Stimulated activated CD4-positive, alpha-beta T cell treated with anti-CD3 and anti-CD28 coated beads, Interleukin-12 subunit alpha, Interleukin-12 subunit beta, amount 100 ng/mL, for 48 hours (primary cell): ENCODE measurements around the gene EHMT1.
"Not testable (repeated sequence)": the region's sequence is repeated elsewhere in the genome, so short reads cannot be mapped to it uniquely, and the experiment has no call there.

ENCODE experiments used
- DNase-seq, 3 donors: peaks; one replicate each; pipeline ENCODE4 v3.0.0-alpha.2; 2020; ENCODE audit warnings: low read depth in 2 of 3, low spot score in 1 of 3

Gene EHMT1

DNA sequence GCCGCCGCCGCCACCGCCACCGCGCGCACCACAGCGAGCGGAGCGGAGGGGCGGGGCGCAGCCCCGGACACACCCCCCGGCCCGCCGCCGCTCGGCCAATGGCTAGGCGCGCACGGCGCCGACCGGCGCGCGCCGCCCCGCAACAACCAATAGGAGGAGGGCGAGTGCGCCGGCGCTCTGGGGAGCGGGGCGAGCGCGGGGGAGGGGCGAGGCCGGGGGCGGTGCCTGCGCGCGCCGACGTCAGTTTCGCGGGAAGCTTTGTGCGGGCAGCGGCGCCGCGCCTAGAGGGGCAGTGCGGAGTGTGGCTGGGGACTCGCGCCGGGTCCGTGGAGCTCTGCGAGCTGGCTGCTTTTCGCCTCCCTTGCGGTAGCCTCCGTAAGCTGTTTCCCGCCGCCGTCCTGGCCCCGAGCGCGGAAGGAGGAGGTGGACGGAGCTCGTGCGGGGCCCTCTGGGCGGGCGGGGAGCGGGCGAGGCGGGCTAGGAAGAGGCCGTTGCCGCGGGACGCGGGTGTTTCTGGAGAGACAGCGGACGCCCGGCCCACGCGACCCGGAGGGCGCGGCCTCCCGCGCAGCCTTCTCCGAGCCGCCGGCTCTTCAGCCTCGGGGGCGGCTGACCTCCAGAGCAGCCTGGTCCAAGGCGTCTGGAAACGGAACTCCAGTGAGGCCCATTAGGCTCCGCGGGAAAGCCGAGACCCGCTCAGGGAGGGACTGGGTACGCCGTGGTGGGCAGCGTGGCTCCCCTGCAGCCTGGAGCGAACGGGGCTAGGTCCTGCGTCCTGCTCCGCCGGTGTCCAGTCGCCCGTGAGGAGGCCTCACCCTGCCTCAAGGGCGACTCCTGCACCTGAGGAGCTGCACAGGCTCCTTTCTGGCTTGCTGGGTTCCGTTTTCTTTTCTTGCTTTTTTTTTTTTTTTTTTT lies 28.1 kb upstream of the EHMT1 start, which contains the start of gene ZMYND19:
Gene ZMYND19 (minus strand): TSS at position 44 of the 915 bp plus-strand sequence. CDS start 249 bp downstream, outside the sequence.
- DNase-seq = peak; percentile 74 to 87 (median 83)

DNA sequence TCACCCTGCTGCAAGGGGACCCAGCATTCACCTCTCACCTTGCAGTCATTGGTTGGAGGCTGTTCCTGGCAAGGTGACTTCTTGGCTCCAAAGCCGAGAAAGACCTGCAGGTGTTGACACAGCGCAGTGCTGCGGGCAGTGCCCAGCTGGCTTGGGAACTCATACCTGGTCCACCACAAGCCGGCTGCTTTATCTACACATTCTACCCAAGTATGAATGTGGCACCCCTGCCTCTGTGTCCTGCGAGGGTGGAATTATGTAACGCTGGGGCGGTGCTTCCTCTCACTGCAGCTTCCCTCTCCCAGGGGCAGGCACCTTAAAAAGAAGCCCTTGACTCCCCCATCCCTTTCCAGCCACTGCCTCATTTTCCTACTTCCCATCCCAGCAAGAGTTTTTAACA lies 26.0 kb upstream of the EHMT1 start:
- DNase-seq = no peak

DNA sequence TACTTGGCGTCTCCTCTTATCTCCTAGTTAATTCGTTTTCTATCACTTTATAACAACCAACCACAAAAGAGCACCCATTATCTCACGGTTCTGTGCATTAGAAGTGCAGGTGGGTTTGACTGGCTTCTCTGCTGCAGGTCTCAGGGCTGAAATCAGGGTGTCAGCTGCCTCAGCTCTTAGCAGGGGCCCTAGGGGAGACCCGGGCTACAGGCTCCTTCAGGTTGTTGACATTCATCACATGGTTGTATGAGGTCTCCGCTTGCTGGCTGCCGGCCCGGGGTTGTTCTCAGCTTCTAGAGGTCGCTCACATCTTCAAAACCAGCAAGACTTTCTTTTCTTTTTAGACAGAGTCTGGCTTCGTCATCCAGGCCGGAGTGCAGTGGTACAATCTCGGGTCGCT lies 25.6 kb upstream of the EHMT1 start:
- DNase-seq = no peak

DNA sequence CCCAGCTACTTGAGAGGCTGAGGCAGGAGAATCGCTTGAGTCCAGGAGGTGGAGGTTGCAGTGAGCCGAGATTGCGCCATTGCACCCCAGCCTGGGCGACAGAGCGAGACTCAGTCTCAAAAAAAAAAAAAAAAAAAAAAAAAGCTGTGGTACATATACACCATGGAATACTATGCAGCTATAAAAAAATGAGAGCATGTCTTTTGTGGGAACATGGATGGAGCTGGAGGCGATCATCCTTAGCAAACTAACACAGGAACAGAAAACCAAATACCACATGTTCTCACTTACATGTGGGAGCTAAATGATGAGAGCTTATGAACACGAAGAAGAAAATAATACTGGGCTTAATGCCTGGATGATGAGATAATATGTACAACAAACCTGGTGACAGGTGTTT lies 22.2 kb upstream of the EHMT1 start:
- DNase-seq = not testable (repeated sequence)

DNA sequence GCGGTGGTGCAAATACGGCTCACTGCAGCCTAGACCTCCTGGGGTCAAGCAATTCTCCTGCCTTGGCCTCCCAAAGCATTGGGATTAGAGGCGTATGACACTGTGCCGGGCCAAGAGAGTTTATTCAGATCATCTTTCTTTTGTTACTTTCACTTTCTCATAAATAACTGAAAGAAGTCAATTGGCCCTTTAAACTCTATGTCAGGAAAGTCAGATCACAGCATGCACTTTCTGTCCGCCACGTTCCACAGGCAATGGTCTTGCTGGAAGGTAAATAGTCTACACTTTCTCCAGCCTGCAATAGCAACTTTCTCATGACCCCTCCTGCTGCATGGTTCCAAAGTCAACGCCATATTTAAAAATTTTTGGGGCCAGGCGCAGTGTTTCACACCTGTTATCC lies 19.9 kb upstream of the EHMT1 start:
- DNase-seq = no peak

DNA sequence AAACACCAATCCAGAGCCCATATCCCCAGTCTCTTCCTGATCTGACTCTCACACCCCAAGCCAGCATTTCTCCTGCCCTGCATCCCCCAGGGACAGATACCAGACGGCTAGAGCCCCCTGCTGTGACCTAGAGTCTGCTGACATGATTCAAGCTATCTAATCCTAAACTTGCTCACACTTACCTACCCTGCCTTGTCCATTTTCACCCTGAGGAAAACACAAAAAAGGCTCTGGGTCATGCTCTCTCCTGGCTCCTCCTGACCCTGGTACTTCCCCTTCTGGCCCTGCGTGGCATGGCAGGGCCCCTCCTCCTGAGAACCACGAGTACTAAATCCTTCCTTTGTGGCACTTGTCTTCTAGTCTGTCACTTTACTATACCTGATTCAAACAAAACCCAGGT lies 16.1 kb upstream of the EHMT1 start:
- DNase-seq = no peak

DNA sequence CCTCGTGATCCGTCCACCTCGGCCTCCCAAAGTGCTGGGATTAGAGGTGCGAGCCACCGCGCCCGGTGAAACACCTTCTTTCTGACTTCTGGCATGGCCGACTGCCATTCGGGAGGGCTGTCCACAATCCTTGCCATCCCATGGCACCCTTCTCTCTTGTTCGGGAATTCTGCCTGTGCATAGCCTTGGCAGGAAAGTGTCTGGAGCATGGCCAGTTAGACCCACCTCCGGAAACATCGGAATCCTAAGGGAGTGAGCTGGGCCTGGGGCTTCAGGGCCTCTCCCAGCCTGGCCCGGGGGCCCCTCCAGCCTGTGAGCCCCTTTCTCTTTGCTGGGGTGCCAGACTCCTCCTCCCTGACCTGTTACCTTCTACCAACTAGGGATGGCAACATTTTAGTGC lies 14.9 kb upstream of the EHMT1 start:
- DNase-seq = no peak

DNA sequence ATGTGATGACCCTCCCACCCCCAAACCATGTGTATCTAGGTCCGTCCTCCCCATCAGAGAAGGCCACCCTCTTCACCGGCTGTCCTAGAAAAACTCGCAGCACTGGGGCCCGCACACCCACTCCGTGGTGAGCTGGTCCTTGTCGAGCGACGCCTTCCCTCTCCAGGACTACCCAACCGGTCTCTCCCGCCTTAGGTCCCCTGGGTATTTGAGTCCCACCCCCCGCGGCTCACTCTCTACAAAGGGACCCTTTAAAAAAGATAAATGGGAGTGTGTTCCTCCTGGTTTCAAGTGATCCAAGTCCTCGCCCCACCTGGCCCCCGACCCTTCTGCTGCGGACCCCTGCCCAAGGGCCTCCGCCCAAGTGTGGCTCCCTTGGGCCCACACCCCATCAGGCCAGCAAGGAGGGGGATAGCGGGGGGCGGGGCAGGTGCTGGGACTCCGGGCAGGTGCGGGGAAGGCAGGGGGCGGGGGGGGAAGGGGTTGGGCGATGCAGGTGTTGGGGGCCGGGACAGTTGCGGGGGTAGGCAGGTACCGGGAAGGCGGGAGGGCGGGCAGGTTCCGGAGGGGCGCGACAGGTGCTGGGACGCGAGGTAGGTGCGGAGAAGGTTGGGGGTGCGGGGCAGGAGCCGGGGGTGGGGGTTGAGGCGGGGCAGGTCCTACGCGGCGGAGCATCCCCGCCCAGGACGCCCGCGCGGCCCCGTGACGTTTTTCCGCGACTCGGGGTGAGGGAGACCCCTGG lies 14.3 kb upstream of the EHMT1 start:
- DNase-seq = no peak

DNA sequence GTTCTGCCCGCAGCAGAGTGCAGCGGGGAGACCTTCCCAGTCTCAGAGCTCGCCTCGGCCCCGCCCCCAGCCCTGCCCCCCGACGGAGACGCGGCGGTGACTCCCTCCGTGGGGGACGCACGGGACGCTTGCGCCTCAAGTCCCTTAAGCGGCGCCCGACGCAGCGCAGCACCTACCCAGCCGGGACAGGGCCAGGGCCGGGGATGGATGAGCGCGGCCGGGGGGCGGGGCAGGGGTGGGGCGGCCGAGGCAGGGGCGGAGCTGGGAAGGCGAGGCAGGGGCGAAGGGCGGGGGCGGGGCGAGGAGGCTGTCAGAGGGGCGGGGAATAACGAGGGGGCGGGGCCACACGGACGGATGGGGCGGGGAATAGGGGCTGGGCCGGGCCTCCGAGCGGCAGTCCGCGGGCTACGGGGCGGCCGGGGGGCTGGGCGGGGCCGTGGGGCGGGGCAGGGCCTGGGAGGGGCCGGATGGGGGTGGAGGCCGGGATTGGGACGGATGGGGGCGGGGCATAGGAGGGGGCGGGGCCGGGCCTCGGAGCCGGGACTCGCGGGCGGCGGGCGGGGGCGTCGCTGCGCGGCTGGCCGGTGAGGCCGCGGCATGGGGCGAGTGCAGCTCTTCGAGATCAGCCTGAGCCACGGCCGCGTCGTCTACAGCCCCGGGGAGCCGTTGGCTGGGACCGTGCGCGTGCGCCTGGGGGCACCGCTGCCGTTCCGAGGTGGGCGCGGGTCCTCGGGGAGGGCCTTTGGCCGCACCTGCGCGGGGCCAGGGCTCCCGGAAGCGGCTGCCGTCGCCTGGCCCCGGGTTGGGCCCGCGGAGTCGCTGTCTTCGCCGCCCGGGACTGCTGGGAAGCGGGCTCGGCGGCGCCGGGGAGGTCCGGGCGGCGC lies 13.4 kb upstream of the EHMT1 start, which contains the start of gene ARRDC1:
Gene ARRDC1 (plus strand): TSS at position 566 of the 884 bp plus-strand sequence. CDS start 32 bp downstream, at position 598.
- DNase-seq = peak; percentile 86 to 87 (median 86)

DNA sequence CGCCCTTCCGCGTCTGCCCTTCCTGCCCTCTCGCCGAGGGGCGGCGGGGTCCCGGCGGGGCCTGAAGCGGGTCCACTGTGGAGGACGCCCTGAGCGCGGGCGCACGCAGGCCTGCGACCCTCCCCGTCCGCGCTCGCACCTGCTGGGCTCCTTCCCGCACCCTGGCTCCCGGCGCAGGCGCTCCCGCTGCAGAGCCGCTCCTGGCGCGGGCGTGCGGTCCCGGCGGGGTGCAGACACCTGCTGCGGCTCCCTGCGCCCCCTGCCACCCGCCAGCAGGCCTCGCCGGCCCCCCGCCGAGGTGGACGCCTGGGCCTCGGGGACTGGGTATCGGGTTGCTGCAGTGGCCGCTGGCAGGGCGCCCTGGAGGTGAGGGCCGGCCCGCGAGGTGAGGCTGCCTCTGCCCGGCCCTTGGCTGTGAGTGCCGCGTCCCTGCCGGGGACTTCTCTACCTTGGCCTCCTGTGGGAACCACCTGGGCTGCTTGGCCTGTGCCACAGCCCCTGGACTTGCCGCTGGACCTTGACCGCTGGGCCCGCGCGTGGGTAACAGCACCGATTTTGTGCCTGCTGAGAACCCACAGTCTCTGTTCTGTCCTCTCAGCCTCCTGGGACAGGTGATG lies 12.7 kb upstream of the EHMT1 start:
- no peak for DNase-seq

DNA sequence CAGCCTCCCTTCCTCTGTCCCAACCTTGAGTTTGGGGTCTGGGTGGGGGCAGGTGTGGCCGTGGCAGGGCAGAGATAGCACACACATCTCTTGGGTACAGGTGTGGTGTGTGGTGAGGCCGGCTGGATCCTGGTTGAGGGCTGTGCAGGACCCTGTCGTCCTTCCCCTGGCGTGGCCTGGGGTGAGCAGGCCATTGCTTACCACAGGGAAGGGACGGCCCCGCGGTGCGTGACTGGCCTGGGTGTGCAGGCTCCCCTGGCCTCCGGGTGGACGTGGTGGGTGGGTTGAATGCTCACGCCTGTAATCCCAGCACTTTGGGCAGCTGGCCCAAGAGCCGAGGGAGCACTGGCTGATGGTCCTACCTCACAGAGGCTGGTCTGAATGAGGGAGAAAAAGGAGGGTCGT lies 12.1 kb upstream of the EHMT1 start:
- no peak for DNase-seq

DNA sequence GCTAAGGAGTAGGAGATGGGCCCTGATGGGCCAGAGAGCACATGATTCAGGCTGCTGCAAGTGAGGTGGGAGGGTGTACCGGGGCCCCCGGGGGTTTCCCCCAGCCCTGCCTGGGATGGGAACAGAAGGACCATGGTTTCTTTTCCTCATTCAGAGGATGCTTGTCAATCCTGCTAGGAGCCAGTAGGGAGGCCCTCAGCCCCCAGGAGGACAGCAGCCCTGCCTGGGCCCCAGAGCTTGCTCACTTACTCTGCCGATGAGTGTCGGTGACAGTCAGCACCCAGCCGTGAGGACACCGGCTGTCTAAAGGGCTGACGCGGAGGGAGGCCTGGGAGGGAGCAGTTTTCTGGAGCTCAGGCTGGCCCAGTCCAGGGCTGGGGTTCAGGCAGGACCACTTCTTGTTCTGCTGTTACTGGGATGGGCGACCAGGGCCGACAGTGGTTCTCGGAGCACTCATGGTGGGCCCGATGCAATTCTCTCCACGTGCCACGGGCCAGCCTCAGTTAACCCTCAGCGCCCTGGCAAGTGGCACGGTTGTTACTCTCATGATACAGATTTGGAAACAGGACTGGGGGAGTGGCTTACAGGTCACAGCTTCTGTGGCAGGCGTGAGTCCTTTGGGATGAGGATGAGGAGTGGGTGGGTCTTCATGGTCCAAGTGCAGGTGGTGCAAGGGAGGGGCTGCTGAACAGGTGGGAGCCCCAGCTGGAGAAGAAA lies 11.5 kb upstream of the EHMT1 start:
- DNase-seq = no peak

DNA sequence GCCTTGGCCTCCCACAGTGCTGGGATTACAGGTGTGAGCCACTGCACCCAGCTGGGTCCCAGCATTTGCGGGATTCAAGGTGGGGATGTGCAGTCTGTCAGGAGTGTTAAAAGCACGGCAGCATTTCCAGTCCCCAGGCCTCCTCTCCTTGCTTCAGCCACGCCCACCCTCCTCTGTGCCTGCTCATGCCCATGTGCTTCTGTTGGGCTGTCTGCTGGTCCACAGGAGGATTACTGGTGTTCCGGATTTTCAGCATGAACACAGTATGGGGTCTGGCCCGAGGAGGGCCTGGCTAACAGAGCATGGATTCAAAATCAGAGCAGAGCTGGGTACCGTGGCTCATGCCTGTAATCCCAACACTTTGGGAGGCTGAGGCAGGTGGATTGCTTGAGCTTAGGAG lies 7.9 kb upstream of the EHMT1 start:
- no peak for DNase-seq

DNA sequence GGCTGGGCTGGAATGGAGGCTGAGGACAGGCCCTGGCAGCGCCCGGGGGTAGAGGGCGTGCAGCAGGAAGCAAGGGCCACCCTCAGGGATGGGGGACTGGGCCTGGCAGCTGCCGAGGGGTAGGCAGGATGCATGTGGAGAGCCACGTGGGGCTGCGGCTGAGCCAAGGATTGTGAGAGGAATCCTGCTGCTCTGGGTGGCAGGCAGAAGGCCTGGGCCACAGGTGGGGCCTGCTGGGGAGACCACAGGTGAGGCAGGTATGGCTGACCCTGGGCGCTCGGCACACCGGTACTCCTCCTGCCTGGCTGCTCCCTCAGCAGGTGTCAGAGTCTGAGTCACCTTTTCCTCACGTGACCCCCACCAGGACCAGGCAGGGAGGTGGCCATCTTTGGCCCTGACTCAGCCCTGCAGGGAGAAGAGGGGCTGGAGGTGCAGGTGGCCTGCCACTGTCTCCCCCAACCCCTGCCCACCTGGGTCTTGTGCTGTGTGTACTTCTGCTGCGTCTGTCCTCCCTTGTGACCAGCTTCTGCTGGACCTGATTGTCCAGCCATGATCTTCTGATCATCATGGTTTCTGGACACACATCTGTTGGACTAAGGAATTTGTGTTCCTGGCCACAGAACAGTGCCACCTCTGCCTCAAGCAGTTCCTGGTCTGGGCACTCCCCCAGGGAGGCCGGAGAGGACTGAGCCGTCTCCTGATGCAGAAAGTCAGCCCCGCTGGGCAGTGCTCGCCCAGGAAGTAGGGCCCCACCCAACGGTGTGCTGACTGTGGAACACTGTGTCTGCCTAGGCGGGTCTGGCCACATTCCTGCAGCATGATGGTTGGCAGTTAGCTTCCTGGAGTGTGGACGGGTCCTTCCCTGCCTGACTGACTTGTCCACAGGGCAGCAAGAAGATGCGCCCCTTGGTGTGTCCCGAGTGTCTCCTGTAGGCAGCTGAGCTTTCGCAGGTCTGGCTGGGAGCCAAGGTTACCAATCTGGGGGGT lies 6.9 kb upstream of the EHMT1 start:
- no peak for DNase-seq

DNA sequence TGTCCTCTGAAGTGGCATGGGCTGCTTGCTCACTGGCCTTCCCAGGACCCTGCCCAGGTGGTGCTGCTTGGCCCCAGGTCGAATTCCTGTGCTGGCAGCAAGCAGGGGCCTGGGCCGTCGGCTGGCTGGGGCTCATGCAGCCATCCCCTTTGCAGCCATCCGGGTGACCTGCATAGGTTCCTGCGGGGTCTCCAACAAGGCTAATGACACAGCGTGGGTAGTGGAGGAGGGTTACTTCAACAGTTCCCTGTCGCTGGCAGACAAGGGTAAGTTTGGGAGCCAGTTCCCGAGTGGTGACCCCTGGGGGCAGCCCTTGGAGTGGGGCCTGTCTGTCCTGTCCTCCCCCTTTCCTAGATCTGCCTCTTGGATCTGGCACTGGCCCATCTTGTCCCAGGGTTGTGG lies 6.1 kb upstream of the EHMT1 start:
- DNase-seq = no peak

DNA sequence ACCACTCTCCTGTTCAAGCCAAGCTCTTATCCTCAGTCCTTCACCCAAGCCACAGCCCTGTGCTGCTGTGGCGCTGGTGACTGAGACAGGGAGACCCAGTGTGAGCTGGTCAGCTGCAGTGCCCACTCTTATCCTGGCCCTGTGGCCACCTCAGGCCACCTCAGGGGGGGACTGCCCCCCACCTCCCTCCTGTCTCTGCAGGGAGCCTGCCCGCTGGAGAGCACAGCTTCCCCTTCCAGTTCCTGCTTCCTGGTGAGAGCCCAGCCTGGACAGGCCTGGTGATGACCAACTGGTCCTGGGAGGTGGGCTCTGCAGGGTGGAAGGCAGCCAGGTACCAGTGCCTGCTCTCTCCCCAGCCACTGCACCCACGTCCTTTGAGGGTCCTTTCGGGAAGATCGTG lies 5.5 kb upstream of the EHMT1 start:
- DNase-seq = no peak

DNA sequence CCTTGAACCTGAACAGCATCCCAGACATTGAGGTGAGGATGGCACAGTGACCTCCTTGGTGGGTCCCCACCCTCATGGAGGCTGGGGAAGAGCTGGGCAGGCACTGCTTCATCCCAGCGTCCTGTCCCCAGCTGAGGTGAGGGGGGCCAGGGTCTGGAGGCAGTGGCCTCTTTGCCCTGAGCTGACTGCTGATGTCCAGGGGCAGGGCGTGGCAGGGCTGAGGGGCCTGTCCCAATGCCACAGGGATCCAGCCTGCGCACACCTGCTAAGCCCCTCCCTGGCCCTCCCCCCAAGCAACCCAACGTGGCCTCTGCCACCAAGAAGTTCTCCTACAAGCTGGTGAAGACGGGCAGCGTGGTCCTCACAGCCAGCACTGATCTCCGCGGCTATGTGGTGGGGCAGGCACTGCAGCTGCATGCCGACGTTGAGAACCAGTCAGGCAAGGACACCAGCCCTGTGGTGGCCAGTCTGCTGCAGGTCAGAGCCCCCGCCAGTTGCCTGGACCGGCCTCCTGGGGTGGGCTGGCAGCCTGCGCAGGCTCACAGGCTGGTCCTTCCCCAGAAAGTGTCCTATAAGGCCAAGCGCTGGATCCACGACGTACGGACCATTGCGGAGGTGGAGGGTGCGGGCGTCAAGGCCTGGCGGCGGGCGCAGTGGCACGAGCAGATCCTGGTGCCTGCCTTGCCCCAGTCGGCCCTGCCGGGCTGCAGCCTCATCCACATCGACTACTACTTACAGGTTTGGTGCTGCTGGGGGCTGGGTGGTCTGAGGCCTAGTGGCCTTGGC lies 4.9 kb upstream of the EHMT1 start:
- DNase-seq = no peak
